Activated CD8-positive, alpha-beta T cell treated with anti-CD3 and anti-CD28 coated beads for 36 hours (primary cell): Measurements from ENCODE around the gene TESK2. TPM values are rescaled to one million over a fixed set of nuclear protein-coding genes. Genes with fewer than 3 reads are reported as not detected.
"Not testable (repeated sequence)": the region's sequence is repeated elsewhere in the genome, so short reads cannot be mapped to it uniquely, and the experiment has no call there.

Experiments used
- ATAC-seq: fragments of 200-7000 bp; cut with Tn5 transposase; one replicate; pipeline ENCODE4 v1.10.0; 2021; ENCODE audit warnings: mild to moderate bottlenecking, moderate library complexity
- CTCF ChIA-PET: fragments of 350-600 bp; sonication (Branson Sonifier 250); formaldehyde crosslinking; loops from one replicate; lab custom pipeline; 2021; ENCODE audit warnings: antibody characterized with exemption; lab: Charles Lee
- POLR2A ChIA-PET: fragments of 350-600 bp; sonication (Branson Sonifier 250); formaldehyde crosslinking; loops from one replicate; lab custom pipeline; 2021; ENCODE audit warnings: antibody characterized with exemption; lab: Charles Lee
- DNase-seq: peaks from one replicate; pipeline ENCODE4 v3.0.0-alpha.2; 2020
- H3K27ac Mint-ChIP-seq: one replicate; pipeline ENCODE4 v1.8.0; 2021; ENCODE audit warnings: mild to moderate bottlenecking, mixed read lengths
- H3K27me3 Mint-ChIP-seq: one replicate; pipeline ENCODE4 v1.8.0; 2021; ENCODE audit warnings: mixed read lengths
- H3K36me3 Mint-ChIP-seq: one replicate; pipeline ENCODE4 v1.8.0; 2021; ENCODE audit warnings: low read depth, mixed read lengths
- H3K4me1 Mint-ChIP-seq: one replicate; pipeline ENCODE4 v1.8.0; 2021; ENCODE audit warnings: low read depth, mixed read lengths
- H3K4me3 Mint-ChIP-seq: one replicate; pipeline ENCODE4 v1.8.0; 2021; ENCODE audit warnings: mild to moderate bottlenecking, moderate library complexity, mixed read lengths
- H3K9me3 Mint-ChIP-seq: one replicate; pipeline ENCODE4 v1.8.0; 2021; ENCODE audit warnings: mixed read lengths
- CTCF ChIP-seq: fragments of 200-600 bp; IDR thresholded peaks from one replicate; pipeline ENCODE4 v1.8.0; 2022; ENCODE audit warnings: antibody characterized with exemption, mild to moderate bottlenecking
- intact Hi-C: fragments of 100-400 bp; cut with micrococcal nuclease; formaldehyde crosslinking; loops from one replicate; pipeline ENCODE4 v1.10.0; 2022
- total RNA-seq, 2 experiments: library from RNA; stranded (reverse); gene quantifications; one replicate each; pipeline ENCODE4 v1.2.3, GENCODE V29; 2021

Gene TESK2
- total RNA-seq, 2 experiments from 2014 or later, result 2.9 to 3.7 TPM

GRCh38 chr1:45530632-45531135 is 39.7 kb upstream of the TESK2 start:
- no peaks in the 10 kb centered on the region for H3K9me3 Mint-ChIP-seq
- no peak overlapping the region for H3K4me3 Mint-ChIP-seq
- DNase-seq (no peak), ATAC-seq (no peak)
- no peaks in the 10 kb centered on the region for H3K36me3 Mint-ChIP-seq
- CTCF ChIA-PET, result no interaction called here
- H3K27me3 Mint-ChIP-seq, result peaks cover 1% of the 10 kb centered on the region
- H3K27ac Mint-ChIP-seq, result no peak overlapping the region
- intact Hi-C loops, result no loop called here
- POLR2A ChIA-PET, result interaction anchor here (0.9 kb wide), 1 partner anchor 10 kb away, joined by 3 read pairs; no protein-coding TSS in a partner anchor
- no peak for TF ChIP-seq CTCF
- peaks cover 3% of the 10 kb centered on the region for H3K4me1 Mint-ChIP-seq

DNA sequence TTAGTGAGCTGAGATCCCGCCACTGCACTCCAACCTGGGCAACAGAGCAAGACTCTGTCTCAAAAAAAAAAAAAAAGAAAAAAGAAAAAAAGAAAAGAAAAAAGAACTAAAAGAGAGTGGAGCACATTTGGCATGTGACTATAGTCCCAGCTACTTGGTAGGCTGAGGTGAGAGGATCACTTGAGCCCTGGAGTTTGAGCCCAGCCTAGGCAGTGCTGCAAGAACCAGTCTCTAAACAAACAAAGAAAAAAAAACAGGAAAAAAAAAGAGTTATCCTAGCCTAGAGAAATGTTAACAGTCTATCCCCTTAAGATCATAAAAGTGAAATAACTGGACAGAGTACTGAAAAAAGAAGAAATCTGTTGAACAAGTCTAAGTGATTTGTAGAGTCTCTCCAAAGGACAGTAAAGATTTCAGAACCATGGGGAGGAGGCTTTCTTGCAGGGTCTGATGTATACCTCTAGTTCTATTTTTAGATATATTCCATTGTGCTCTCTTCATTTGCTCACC is 35.2 kb upstream of the TESK2 start:
- CTCF ChIA-PET, result interaction anchor here (0.7 to 2.3 kb wide), 2 partner anchors 10 to 13 kb away, joined by 3 to 4 read pairs; no protein-coding TSS in a partner anchor
- intact Hi-C loops, result no loop called here
- H3K27ac Mint-ChIP-seq, result no peak overlapping the region
- POLR2A ChIA-PET, result interaction anchor here (0.7 to 1.9 kb wide), 2 partner anchors 20 to 25 kb away, joined by 3 to 11 read pairs; partner anchors contain the start of gene AKR1A1
- H3K27me3 Mint-ChIP-seq, result peaks cover 1% of the 10 kb centered on the region
- ATAC-seq (no peak), DNase-seq (no peak)
- no peak overlapping the region for H3K4me3 Mint-ChIP-seq
- H3K9me3 Mint-ChIP-seq, result no peaks in the 10 kb centered on the region
- peaks cover 19% of the 10 kb centered on the region for H3K4me1 Mint-ChIP-seq
- no peak for TF ChIP-seq CTCF
- peaks cover under 1% of the 10 kb centered on the region for H3K36me3 Mint-ChIP-seq

GRCh38 chr1:45523975-45524374 is 33.0 kb upstream of the TESK2 start:
- ChIA-PET POLR2A (interaction anchor here (1.2 to 4.7 kb wide), 5 partner anchors 15 to 802 kb away, joined by 4 to 85 read pairs (median 53); partner anchors contain the start of genes AKR1A1 and NASP), CTCF (interaction anchor here (0.9 to 2.3 kb wide), 4 partner anchors 8 to 35 kb away, joined by 3 to 4 read pairs (median 4); no protein-coding TSS in a partner anchor)
- H3K27me3 Mint-ChIP-seq, H3K4me3 Mint-ChIP-seq, DNase-seq, ATAC-seq, H3K9me3 Mint-ChIP-seq, H3K27ac Mint-ChIP-seq: not testable (repeated sequence)
- intact Hi-C loops, result loop anchor here (5.0 kb wide), 1 partner anchor 58 kb away; the partner anchor contains the start of gene NASP
- H3K36me3 Mint-ChIP-seq, result peaks cover 13% of the 10 kb centered on the region
- H3K4me1 Mint-ChIP-seq, result peaks cover 27% of the 10 kb centered on the region

DNA sequence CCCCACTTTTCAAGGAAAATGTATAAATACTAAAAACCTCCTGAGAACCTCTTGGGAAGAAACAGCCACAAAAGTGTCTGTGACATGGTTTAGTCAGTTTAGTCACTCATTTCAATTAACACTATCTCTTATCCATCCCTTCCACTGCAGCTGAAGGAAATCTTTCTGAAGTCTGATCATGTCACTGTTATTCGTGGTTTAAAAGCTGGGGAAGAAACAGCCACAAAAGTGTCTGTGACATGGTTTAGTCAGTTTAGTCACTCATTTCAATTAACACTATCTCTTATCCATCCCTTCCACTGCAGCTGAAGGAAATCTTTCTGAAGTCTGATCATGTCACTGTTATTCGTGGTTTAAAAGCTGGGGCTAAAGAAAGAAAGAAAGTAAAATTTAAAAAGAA is 32.6 kb upstream of the TESK2 start:
- not testable (repeated sequence) for H3K27me3 Mint-ChIP-seq, ATAC-seq, DNase-seq, H3K9me3 Mint-ChIP-seq, H3K4me3 Mint-ChIP-seq
- ChIA-PET CTCF (interaction anchor here (0.9 to 1.6 kb wide), 4 partner anchors 10 to 223 kb away, joined by 3 to 4 read pairs (median 3); no protein-coding TSS in a partner anchor), POLR2A (interaction anchor here (2.9 to 4.7 kb wide), 6 partner anchors 13 to 793 kb away, joined by 9 to 85 read pairs (median 58); partner anchors contain the start of genes AKR1A1, NASP and RNU5D-1)
- intact Hi-C loops, result loop anchor here (5.0 kb wide), 1 partner anchor 59 kb away; the partner anchor contains the start of gene NASP
- Mint-ChIP-seq H3K27ac (peak overlapping the region; percentile 20), H3K4me1 (peaks cover 32% of the 10 kb centered on the region), H3K36me3 (peaks cover 18% of the 10 kb centered on the region)

GRCh38 chr1:45522324-45523104 is 31.6 kb upstream of the TESK2 start:
- H3K4me3 Mint-ChIP-seq, result peak overlapping the region; percentile 97
- no peak for TF ChIP-seq CTCF
- no peaks in the 10 kb centered on the region for H3K9me3 Mint-ChIP-seq
- H3K27ac Mint-ChIP-seq, result peak overlapping the region; percentile 95
- CTCF ChIA-PET, result interaction anchor here (1.2 to 8.3 kb wide), 6 partner anchors 10 to 222 kb away, joined by 3 to 68 read pairs (median 4); partner anchors contain the start of gene AKR1A1
- POLR2A ChIA-PET, result interaction anchor here (0.6 to 4.7 kb wide), 40 partner anchors 10 to 901 kb away, joined by 3 to 85 read pairs (median 4); partner anchors contain the start of genes AKR1A1, CCDC163, CCDC17 and GPBP1L1
- peak; percentile 15 for ATAC-seq
- H3K27me3 Mint-ChIP-seq, result peaks cover 1% of the 10 kb centered on the region
- intact Hi-C loops, result loop anchor here (5.0 kb wide), 1 partner anchor 60 kb away; the partner anchor contains the start of gene NASP
- peaks cover 20% of the 10 kb centered on the region for H3K36me3 Mint-ChIP-seq
- H3K4me1 Mint-ChIP-seq, result peaks cover 32% of the 10 kb centered on the region
- peak; percentile 34 for DNase-seq
